ENCODE measurements around the gene MFNG. TPM values are rescaled to one million over a fixed set of nuclear protein-coding genes. Genes with fewer than 3 reads are reported as not detected.

The MFNG gene
- total RNA-seq, 1 donor, result under 0.01 TPM

DNA sequence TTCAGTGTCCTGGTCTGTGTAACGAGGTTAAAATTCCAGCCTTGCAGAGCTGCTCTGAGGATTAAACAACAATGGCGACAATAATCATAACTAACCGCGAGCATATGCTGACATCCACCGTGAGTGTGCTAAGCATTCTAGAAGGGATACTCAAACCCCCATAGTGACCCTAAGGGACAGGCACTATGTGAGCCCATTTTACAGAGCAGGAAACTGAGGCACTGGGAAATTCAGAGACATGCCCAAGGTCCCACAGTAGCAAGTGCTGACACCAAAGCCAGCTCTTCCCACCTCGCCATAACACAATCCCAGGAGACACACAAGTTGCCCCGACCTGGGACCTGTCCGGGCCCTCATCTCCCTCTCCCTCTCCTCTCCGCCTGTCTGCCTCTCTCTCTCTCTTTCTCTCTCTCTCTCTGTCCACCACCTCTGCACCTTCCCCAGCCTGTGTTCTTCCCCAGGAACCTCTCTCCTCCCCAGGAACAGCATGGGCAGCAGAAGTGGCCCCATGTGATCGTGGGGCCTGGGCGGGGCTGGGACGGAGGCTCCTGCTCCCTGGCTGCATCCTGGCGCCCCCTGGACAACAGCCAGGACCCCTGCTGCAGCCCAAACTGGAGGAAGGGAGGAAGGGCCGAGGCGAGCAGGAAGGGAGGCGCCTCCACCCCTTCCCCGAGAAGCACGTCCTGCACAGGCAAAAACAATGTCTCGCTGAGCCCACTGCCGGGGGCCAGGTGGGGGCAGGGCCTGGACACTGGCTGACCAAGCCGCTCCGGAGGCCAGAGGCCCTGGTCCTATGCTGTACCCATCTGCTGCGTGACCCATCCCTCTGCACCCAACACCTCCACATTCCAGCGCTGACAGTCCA is 14.8 kb upstream of the MFNG start:
- no peak for TF ChIP-seq CTCF (IDR thresholded peaks at IDR 0.05; ENCODE audit: insufficient read depth, low read depth, low read length)
- no peak for DNase-seq (ENCODE audit: low read depth)
- no peak overlapping the region for H3K4me3 ChIP-seq (ENCODE audit: low read depth, low read length)

GRCh38 chr22:37499789-37500540 is 13.8 kb upstream of the MFNG start:
- H3K4me3 ChIP-seq (ENCODE audit: low read depth, low read length), result no peak overlapping the region
- no peak for DNase-seq (ENCODE audit: low read depth)
- no peak for TF ChIP-seq CTCF (IDR thresholded peaks at IDR 0.05; ENCODE audit: insufficient read depth, low read depth, low read length)

GRCh38 chr22:37499027-37499707 is 13.0 kb upstream of the MFNG start:
- H3K4me3 ChIP-seq (ENCODE audit: low read depth, low read length), result no peak overlapping the region
- no peak for TF ChIP-seq CTCF (IDR thresholded peaks at IDR 0.05; ENCODE audit: insufficient read depth, low read depth, low read length)
- peak; percentile 45 for DNase-seq (ENCODE audit: low read depth)

DNA sequence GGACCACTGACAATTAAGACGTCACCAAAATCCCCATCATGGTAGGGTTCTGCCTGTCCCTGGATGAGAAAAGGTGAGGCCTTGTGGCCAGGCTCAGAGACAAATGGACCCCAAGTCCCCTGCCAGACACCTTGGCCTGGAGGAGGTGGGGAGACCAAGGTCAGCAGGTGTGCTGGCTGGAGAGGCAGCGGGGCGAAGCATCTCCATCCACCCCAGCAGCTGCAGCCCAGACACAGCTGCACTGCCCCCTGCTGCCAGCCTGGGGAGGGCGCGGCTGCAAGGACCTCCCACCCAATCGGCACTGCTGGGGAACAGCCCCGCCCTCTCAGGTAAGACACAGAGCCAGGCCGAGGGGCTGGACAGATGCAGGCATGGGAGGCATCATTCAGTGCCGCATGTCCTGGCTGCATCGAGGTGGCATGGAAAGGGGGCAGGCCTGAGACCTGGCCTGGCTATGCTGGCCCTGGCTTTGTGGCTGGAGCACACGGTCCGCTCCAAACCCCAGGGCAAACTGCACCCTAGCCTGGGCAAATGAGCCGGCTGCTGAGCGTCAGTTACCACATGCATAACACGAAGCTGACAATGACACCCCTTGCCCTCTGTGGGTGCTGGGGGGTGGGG is 12.2 kb upstream of the MFNG start:
- DNase-seq (ENCODE audit: low read depth), result no peak
- no peak overlapping the region for H3K4me3 ChIP-seq (ENCODE audit: low read depth, low read length)
- peak; percentile 46 for TF ChIP-seq CTCF (IDR thresholded peaks at IDR 0.05; ENCODE audit: insufficient read depth, low read depth, low read length)

DNA sequence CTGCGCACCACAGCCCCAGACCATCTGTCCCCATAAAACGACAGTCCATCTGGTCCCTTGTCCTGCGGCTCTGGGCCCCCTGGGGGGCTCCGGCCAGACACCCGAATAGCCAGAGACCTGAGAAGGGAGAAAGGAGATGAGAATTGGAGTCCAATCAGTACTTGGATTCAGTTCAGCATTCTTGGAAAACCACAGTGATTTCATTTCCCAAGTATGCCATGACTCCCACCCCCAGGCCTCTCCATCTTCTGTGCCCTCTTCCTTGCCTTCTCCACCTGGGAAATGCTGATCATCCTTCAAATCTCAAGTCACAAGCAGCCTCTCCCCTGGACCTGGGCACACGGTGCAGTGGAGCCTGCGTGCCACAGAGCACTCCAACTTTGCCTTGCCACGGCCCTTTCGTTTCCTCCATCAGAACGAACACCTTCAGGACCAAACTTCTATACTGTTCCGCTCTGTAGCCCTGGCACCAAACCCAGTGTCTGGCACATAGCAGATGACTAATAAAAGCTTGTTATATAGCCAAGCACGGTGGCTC is 10.9 kb upstream of the MFNG start:
- DNase-seq (ENCODE audit: low read depth), result peak; percentile 66
- no peak overlapping the region for H3K4me3 ChIP-seq (ENCODE audit: low read depth, low read length)
- no peak for TF ChIP-seq CTCF (IDR thresholded peaks at IDR 0.05; ENCODE audit: insufficient read depth, low read depth, low read length)

DNA sequence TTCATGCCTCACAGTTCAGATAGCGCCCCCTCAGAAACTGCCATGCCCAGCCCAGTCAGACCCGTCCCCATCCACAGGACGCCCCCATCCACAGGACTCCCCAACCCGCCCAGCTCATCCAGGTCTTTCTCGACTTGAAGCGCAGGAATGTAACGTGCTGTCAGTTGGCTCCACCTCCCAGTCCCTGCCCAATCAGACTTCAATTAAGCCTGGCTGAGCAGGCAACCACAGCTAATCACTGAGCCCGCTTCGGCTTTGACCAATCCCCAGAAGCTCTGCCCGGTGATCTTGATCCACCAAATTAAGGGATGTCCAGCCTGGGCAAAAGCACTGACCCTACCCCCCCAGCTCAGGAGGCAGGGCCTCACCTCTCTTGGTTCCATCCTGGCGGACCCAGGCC is 10.5 kb upstream of the MFNG start:
- H3K4me3 ChIP-seq (ENCODE audit: low read depth, low read length), result no peak overlapping the region
- TF ChIP-seq CTCF (IDR thresholded peaks at IDR 0.05; ENCODE audit: insufficient read depth, low read depth, low read length), result no peak
- DNase-seq (ENCODE audit: low read depth), result no peak

All from fibroblast of villous mesenchyme (primary cell).